Measurements from ENCODE around the gene TTC24. TPM values are rescaled to one million over a fixed set of nuclear protein-coding genes. Genes with fewer than 3 reads are reported as not detected.

Gene TTC24
- total RNA-seq, 1 donor from 2014 or later = not detected

GRCh38 chr1:156632355-156632754 is 52.8 kb downstream of the TTC24 start:
- no peak for DNase-seq (ENCODE audit: low read depth)
- peaks cover 11% of the 10 kb centered on the region for H3K27me3 ChIP-seq (ENCODE audit: control insufficient read depth, insufficient read depth, low read length)
- no peak for TF ChIP-seq CTCF (IDR thresholded peaks at IDR 0.05; ENCODE audit: insufficient read depth, low read length, severe bottlenecking)
- H3K4me3 ChIP-seq (ENCODE audit: low read depth, low read length) = no peak overlapping the region
- H3K36me3 ChIP-seq (ENCODE audit: control insufficient read depth, insufficient read depth, low read length) = no peaks in the 10 kb centered on the region
- no peak for FAIRE-seq

Other genes with a start within 250 kb of the TTC24 start
- gene CCT3, start 241.4 kb upstream of the TTC24 start, total RNA-seq = 281 and 377 TPM in 2 replicates
- gene TSACC, start 241.2 kb upstream of the TTC24 start, total RNA-seq = 0.77 TPM in 1 of 2 replicates, not detected in the other
- under 0.01 and 0.13 TPM in 2 replicates for gene RHBG, start 210.5 kb upstream of the TTC24 start, total RNA-seq
- 1.3 and 4.9 TPM in 2 replicates for gene MEF2D, start 78.9 kb upstream of the TTC24 start, total RNA-seq
- gene IQGAP3, start 7.2 kb upstream of the TTC24 start, total RNA-seq = 0.53 and 1.7 TPM in 2 replicates
- 142 and 154 TPM in 2 replicates for gene NAXE, start 12.1 kb downstream of the TTC24 start, total RNA-seq
- gene GPATCH4, start 21.8 kb downstream of the TTC24 start, total RNA-seq = 15.9 and 29.2 TPM in 2 replicates
- under 0.01 TPM in 1 of 2 replicates, not detected in the other for gene HAPLN2, start 39.7 kb downstream of the TTC24 start, total RNA-seq
- not detected in 2 replicates for gene BCAN, start 62.4 kb downstream of the TTC24 start, total RNA-seq
- under 0.01 TPM in 1 of 2 replicates, not detected in the other for gene NES, start 97.7 kb downstream of the TTC24 start, total RNA-seq
- gene CRABP2, start 125.9 kb downstream of the TTC24 start, total RNA-seq = 5.3 and 112 TPM in 2 replicates
- gene METTL25B, start 148.7 kb downstream of the TTC24 start, total RNA-seq = 14.7 and 20.2 TPM in 2 replicates
- gene ISG20L2, start 149.0 kb downstream of the TTC24 start, total RNA-seq = 7.9 and 10.6 TPM in 2 replicates
- gene MRPL24, start 161.4 kb downstream of the TTC24 start, total RNA-seq = 60.3 and 74.1 TPM in 2 replicates
- gene HDGF, start 172.0 kb downstream of the TTC24 start, total RNA-seq = 163 and 225 TPM in 2 replicates
- 9.2 and 11.5 TPM in 2 replicates for gene PRCC, start 187.8 kb downstream of the TTC24 start, total RNA-seq
- 1.2 and 1.8 TPM in 2 replicates for gene SH2D2A, start 237.1 kb downstream of the TTC24 start, total RNA-seq